Endothelial cell of umbilical vein (primary cell): ENCODE results near the gene FNBP1. TPM values are rescaled to one million over a fixed set of nuclear protein-coding genes. Genes with fewer than 3 reads are reported as not detected.

ENCODE experiments used
- BruUV-seq: library from RNA; stranded (reverse); fragments of 400-500 nt; replicated peaks from 2 replicates; lab custom pipeline; 2021; lab: Mats Ljungman, UMichigan
- CTCF ChIA-PET: fragments of 300-600, 350-600 bp; sonication (Branson Sonifier 250); formaldehyde crosslinking; loops from one replicate; lab custom pipeline; 2021; ENCODE audit warnings: antibody characterized with exemption, inconsistent platforms; lab: Charles Lee
- POLR2A ChIA-PET: fragments of 300-600, 350-600 bp; sonication (Branson Sonifier 250); formaldehyde crosslinking; loops from one replicate; lab custom pipeline; 2021; ENCODE audit warnings: antibody characterized with exemption, inconsistent platforms; lab: Charles Lee
- DNase-seq: peaks from one replicate; pipeline ENCODE4 v3.0.0-alpha.2; 2011; ENCODE audit warnings: low read depth, low spot score
- FAIRE-seq: peaks from 2 replicates; lab custom pipeline; 2011; peaks lifted over from hg19 to GRCh38; lab: Jason Lieb, UNC
- H2AFZ ChIP-seq: 2 replicates; pipeline ENCODE4 v1.6.0; 2012; ENCODE audit warnings: low read depth, low read length, control low read depth, inconsistent platforms
- H3K27ac ChIP-seq: 2 replicates; pipeline ENCODE4 v1.5.1; 2011; ENCODE audit warnings: low read depth, mild to moderate bottlenecking, control low read depth, low read length, moderate library complexity; ENCODE audit not compliant: insufficient read depth
- H3K27me3 ChIP-seq, 2 experiments: 2 replicates each; pipeline versions ENCODE4 v1.6.0 to v1.6.1; 2011; ENCODE audit warnings: low read length in 2 of 2, mixed read lengths in 1 of 2; ENCODE audit not compliant: control insufficient read depth in 2 of 2, insufficient read depth in 2 of 2
- H3K36me3 ChIP-seq, 2 experiments: 2 replicates in 1 of 2; 3 replicates in 1 of 2; pipeline ENCODE4 v1.5.1; 2011; ENCODE audit warnings: low read length in 2 of 2, mild to moderate bottlenecking in 1 of 2, moderate library complexity in 1 of 2; ENCODE audit not compliant: control insufficient read depth in 2 of 2, insufficient read depth in 2 of 2; ENCODE audit errors: extremely low read depth in 1 of 2
- H3K4me1 ChIP-seq: 3 replicates; pipeline ENCODE4 v1.5.1; 2011; ENCODE audit warnings: mild to moderate bottlenecking, low read length; ENCODE audit not compliant: control insufficient read depth, insufficient read depth; ENCODE audit errors: extremely low read depth
- H3K4me2 ChIP-seq: 2 replicates; pipeline ENCODE4 v1.6.1; 2011; ENCODE audit warnings: low read length, control low read depth, mixed read lengths; ENCODE audit not compliant: insufficient read depth
- H3K4me3 ChIP-seq, 3 experiments: fragments of 200-600 bp in 1 of 3; sonication (generic), shearing (Covaris generic) in 1 of 3; replicated peaks in 1 of 3; 2 replicates each; pipeline ENCODE4 v1.5.1; 2011 to 2016; ENCODE audit warnings: control low read depth in 3 of 3, low read length in 3 of 3, mild to moderate bottlenecking in 2 of 3, inconsistent platforms in 1 of 3, low read depth in 1 of 3, moderate library complexity in 1 of 3; ENCODE audit not compliant: insufficient read depth in 1 of 3
- H3K79me2 ChIP-seq: 2 replicates; pipeline ENCODE4 v1.6.0; 2012; ENCODE audit warnings: low read length, inconsistent platforms; ENCODE audit not compliant: control insufficient read depth, insufficient read depth
- H3K9ac ChIP-seq: replicated peaks from 2 replicates; pipeline ENCODE3; 2011; ENCODE audit warnings: low read length, control low read depth; ENCODE audit not compliant: insufficient read depth; ENCODE audit errors: extremely low read depth
- H3K9me1 ChIP-seq: replicated peaks from 3 replicates; pipeline ENCODE4 v1.6.0; 2011; ENCODE audit warnings: mild to moderate bottlenecking, low read length; ENCODE audit not compliant: control insufficient read depth, insufficient read depth; ENCODE audit errors: extremely low read depth
- H3K9me3 ChIP-seq: replicated peaks from 2 replicates; pipeline ENCODE4 v1.5.1; 2012; ENCODE audit warnings: low read length, inconsistent platforms; ENCODE audit not compliant: control insufficient read depth, insufficient read depth
- H4K20me1 ChIP-seq: replicated peaks from 2 replicates; pipeline ENCODE3; 2011; ENCODE audit warnings: mild to moderate bottlenecking, low read length; ENCODE audit not compliant: control insufficient read depth, insufficient read depth; ENCODE audit errors: extremely low read depth
- CTCF ChIP-seq, 2 donors: IDR thresholded peaks; 1 replicate in 1 of 2; 2 replicates in 1 of 2; pipeline ENCODE4 v1.5.1; 2011; ENCODE audit warnings: low read length in 2 of 2, mild to moderate bottlenecking in 2 of 2, moderate library complexity in 2 of 2, control low read depth in 1 of 2, inconsistent platforms in 1 of 2, low read depth in 1 of 2; ENCODE audit not compliant: insufficient read depth in 1 of 2; ENCODE audit errors: extremely low read depth in 1 of 2
- EZH2 ChIP-seq: IDR thresholded peaks from 2 replicates; pipeline ENCODE4 v1.6.1; 2012; ENCODE audit warnings: borderline replicate concordance, low read depth, mild to moderate bottlenecking, moderate library complexity, low read length, inconsistent platforms; ENCODE audit not compliant: severe bottlenecking
- JUN ChIP-seq: IDR thresholded peaks from 2 replicates; pipeline ENCODE4 v1.6.1; 2011; ENCODE audit warnings: borderline replicate concordance, low read depth; ENCODE audit not compliant: insufficient read length, insufficient read depth
- MAX ChIP-seq: IDR thresholded peaks from 2 replicates; pipeline ENCODE4 v1.6.1; 2011; ENCODE audit not compliant: insufficient read depth, insufficient read length
- POLR2A ChIP-seq: IDR thresholded peaks from 2 replicates; pipeline ENCODE4 v1.6.1; 2012; ENCODE audit warnings: low read depth, mild to moderate bottlenecking, control low read depth, low read length
- dilution Hi-C: fragments of 300-500 bp; cut with MboI; formaldehyde crosslinking; loops from one replicate; pipeline ENCODE4 v1.15.0; 2019; ENCODE audit warnings: low sequenced_read_pairs; ENCODE audit not compliant: extremely low pct_ligation_motif_present
- intact Hi-C: fragments of 100-400 bp; cut with micrococcal nuclease; formaldehyde crosslinking; loops from one replicate; pipeline ENCODE4 v1.10.0; 2022
- polyA plus RNA-seq, 4 experiments: library from polyadenylated mRNA; depleted of rRNA in 3 of 4; stranded (reverse) in 3 of 4; unstranded in 1 of 4; fragments of >200 nt; gene quantifications; 2 replicates each; pipeline versions ENCODE4 v1.2.1 to v1.2.3, GENCODE V29; 2011 to 2012; ENCODE audit warnings: missing spikeins in 1 of 4
- total RNA-seq: library from RNA; stranded (reverse); gene quantifications from 2 replicates; pipeline ENCODE4 v1.2.3, GENCODE V29; 2021

Gene FNBP1
- total and polyA plus RNA-seq, 2 donors (not counting 3 experiments of a cell fraction or from before 2014, with no cell fraction given), result 10.9 to 43.9 TPM

GRCh38 chr9:129934041-129934591, 108.9 kb downstream of the FNBP1 start:
- no peak overlapping the region for H3K9ac ChIP-seq
- no peaks in the 10 kb centered on the region for H3K79me2 ChIP-seq
- no peaks in the 10 kb centered on the region for H3K9me3 ChIP-seq
- H3K4me1 ChIP-seq, result peaks cover 12% of the 10 kb centered on the region
- FAIRE-seq (no peak), DNase-seq (no peak)
- ChIA-PET CTCF (interaction anchor here (1.0 kb wide), 1 partner anchor 22 kb away, joined by 3 read pairs; no protein-coding TSS in a partner anchor), POLR2A (no interaction called here)
- no peak overlapping the region for H3K4me2 ChIP-seq
- peaks cover 0 to 3% of the 10 kb centered on the region in 2 experiments for H3K36me3 ChIP-seq
- H4K20me1 ChIP-seq, result no peaks in the 10 kb centered on the region
- TF ChIP-seq JUN (no peak), EZH2 (no peak)
- no peaks in the 10 kb centered on the region for H3K27me3 ChIP-seq
- H3K27ac ChIP-seq, result no peak overlapping the region
- no peaks in the 10 kb centered on the region for H3K9me1 ChIP-seq
- no peak overlapping the region for H3K4me3 ChIP-seq
- dilution Hi-C loops, result no loop called here
- BruUV-seq, result no TSS peak
- no peak overlapping the region for H2AFZ ChIP-seq
- intact Hi-C loops, result no loop called here

GRCh38 chr9:129933185-129934040, 109.6 kb downstream of the FNBP1 start:
- no peak overlapping the region for H3K27ac ChIP-seq
- ChIA-PET POLR2A (no interaction called here), CTCF (interaction anchor here (0.6 to 1.3 kb wide), 9 partner anchors 9 to 132 kb away, joined by 3 to 4 read pairs (median 3); partner anchors contain the start of gene FNBP1)
- no peak overlapping the region for H3K4me3 ChIP-seq
- intact Hi-C loops (no loop called here), dilution Hi-C loops (no loop called here)
- no peaks in the 10 kb centered on the region for H4K20me1 ChIP-seq
- H3K9me3 ChIP-seq, result no peaks in the 10 kb centered on the region
- no peak overlapping the region for H2AFZ ChIP-seq
- peaks cover 8% of the 10 kb centered on the region for H3K4me1 ChIP-seq
- H3K9me1 ChIP-seq, result no peaks in the 10 kb centered on the region
- H3K27me3 ChIP-seq, result no peaks in the 10 kb centered on the region
- no peak for TF ChIP-seq POLR2A
- TF ChIP-seq CTCF (IDR thresholded peaks at IDR 0.05; ENCODE audit: extremely low read depth in 1 of 2, insufficient read depth in 1 of 2, low read depth in 1 of 2, low read length in 2 of 2), result no peak
- no peak for TF ChIP-seq JUN
- TF ChIP-seq MAX, result no peak
- TF ChIP-seq EZH2, result no peak
- H3K4me2 ChIP-seq, result no peak overlapping the region
- no peaks in the 10 kb centered on the region for H3K79me2 ChIP-seq
- peaks cover 0 to 3% of the 10 kb centered on the region in 2 experiments for H3K36me3 ChIP-seq
- FAIRE-seq (no peak), DNase-seq (peak; percentile 22)
- no TSS peak for BruUV-seq
- no peak overlapping the region for H3K9ac ChIP-seq
